HG03097 (cell line): ENCODE data around the gene CACYBP.

Source experiments
- ATAC-seq: cut with Tn5 transposase; IDR thresholded peaks from one replicate; pipeline ENCODE4 v1.9.1; 2021; ENCODE audit not compliant: unreplicated experiment, low FRiP score

Gene CACYBP

DNA sequence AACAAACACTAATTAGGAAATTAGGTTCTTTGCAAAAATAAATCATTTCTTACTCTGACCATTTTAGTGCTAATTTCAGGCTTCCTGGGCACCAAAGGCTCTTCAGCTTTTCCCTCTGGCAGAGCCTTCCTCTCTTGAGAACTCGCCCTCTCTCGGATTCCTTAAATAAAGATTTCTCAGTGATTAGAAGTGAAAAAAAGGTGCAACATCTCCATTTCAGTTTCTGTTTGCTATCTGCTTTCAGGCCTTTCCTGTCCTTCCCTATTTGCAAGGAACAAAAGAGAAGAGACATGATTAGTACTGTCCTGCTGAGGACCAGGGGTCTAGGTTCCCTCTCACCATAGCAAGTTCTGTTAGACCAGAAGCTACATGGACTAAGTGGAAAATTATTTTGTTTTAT lies 27.8 kb upstream of the CACYBP start:
- no peak for ATAC-seq

DNA sequence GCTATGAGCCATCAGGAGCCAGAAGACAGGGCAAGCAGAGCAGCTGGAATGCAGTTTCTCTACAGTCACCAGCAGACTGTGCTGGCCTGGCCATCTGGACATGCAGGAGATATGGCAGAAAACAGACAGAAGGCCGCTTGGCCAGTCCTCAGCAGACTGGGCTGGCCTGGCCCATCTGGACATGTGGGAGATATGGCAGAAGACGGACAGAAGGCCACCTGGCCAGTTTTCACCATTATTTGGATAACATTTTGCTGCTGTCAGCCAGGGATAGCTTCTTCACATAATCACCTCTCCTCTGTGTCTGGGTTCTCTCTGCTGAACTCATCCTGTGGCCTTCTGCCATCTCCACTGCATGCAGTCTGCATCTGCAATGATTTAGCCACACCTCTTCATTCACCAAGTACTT lies 25.0 kb upstream of the CACYBP start:
- no peak for ATAC-seq

DNA sequence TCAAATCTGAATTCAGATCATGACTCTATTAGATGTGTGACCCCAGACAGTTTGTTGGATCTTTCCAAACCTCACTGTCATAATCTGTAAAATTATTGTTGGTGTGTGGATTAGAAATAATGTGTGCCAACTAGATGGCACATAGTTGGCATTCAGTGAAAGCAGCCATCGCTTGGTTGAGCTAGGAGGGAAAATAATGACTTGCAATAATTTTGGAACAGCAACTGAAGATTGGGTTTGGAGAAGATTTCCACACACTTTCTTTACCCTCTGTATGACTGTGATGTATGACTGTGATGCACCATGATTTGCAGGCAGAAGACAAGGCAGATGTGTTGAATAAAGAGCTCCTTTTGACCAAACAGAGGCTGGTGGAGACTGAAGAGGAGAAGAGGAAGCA lies 24.0 kb upstream of the CACYBP start:
- ATAC-seq, result no peak

DNA sequence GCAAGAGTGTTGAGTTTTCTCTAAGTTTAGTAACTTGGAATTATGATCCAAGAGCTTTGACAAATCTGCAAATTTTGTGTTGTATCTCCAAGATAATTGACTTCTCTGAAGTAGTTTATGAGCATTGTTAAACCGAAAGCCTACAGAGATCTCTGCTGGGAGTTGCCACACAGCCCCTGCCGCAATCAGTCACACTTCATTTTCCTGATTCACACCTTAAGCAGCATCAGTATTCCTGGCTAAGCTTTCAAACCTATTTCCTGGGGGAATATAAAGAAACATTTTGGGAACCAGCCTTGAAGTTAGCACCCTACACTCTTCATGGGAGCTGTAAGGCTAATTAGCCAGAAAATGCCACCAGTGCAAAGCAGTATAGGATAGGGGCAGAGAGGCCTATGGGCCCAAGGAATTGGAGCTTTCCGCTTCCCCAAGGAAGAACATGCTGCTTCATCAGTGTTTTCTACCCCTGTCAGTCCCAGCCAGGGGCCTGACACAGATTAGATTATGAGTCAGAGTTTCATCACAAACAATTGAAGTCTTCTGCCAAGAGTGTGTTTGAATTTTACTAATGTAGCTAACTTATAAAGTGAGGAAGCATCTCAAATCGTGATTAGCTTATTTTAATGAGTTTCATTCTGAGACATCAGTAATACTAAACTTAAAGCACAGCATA lies 23.2 kb upstream of the CACYBP start:
- no peak for ATAC-seq

DNA sequence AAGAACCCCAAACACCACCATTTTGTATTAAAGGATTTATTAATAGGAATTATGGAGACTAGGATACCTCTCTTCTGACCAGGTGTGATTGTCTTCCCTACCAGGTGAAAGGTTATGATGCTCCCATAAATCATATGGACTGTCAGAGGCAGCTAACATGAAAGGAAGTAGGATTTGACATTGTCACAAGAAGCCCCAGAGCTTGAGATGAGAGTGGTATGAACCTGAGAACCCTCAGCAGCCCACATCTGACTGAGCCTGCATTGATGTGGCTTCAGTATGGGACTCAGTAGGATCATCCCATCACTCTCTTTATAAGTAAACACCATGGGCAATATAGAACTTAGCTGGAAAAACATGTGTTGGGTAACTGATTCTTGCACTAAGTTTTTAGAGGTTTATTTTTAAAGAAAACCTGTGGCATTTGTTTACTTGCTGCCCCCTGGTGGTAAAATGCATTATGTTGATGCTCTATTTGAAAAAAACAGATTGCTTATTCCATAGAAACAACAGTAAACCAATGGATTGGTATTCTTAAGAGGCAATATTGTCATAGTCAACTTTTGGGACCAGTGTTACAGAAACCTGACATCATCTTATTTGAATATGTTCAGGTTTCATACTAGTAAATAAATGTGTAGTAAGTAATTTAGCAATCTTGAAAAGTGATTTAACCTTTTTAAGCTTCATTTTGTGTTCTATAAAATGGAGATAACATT lies 16.6 kb upstream of the CACYBP start:
- ATAC-seq, result no peak

DNA sequence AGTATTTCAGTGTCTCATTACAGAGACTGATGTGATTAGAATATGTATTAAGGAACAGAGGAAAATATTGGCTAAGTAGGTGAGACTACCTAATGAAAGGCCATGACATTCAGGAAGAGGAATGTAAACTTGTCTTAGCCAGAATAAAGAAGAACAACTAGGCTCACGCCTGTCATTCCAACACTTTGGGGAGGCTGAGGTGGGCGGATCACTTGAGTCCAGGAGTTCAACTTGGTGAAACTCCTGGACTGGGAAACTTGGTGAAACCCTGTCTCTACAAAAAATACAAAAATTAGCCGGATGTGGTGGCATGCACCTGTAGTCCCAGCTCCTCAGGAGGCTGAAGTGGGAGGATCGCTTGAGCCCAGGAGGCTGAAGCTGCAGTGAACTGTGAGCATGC lies 14.8 kb upstream of the CACYBP start:
- no peak for ATAC-seq

DNA sequence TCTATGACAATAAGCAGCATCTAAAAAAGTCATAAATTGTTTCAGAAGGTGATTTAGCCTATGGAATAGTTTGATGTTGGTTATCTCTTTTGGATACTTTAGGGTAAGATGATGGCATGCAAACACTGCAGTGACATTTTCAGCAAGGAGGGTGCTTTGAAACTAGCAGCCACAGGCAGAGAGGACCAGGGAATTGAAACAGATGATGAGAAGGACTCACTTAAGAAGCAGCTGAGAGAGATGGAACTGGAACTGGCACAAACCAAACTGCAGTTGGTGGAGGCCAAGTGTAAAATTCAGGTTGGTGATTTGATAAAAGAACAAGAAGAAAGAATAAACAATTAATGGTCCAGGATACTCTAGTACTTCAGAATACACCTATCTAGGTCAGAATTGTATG lies 11.2 kb upstream of the CACYBP start:
- no peak for ATAC-seq

DNA sequence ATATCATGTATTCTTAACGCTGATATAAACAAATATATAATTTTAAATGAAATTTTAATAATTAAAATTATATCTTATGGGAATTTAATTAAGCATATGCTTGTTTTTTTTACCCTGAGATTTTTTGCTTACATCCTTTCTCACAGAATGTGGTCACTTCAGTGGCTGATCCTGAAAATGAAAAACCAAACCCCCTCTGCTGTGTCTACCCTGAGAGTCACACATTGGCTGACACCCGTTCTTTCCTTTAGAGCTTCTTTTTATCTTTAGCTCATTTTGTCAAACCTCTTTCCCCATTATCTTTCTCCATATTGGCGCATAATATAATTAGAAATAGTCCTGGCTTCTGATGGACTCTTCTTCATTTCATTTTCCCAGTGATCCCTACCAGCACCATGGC lies 10.8 kb upstream of the CACYBP start:
- ATAC-seq, result no peak

DNA sequence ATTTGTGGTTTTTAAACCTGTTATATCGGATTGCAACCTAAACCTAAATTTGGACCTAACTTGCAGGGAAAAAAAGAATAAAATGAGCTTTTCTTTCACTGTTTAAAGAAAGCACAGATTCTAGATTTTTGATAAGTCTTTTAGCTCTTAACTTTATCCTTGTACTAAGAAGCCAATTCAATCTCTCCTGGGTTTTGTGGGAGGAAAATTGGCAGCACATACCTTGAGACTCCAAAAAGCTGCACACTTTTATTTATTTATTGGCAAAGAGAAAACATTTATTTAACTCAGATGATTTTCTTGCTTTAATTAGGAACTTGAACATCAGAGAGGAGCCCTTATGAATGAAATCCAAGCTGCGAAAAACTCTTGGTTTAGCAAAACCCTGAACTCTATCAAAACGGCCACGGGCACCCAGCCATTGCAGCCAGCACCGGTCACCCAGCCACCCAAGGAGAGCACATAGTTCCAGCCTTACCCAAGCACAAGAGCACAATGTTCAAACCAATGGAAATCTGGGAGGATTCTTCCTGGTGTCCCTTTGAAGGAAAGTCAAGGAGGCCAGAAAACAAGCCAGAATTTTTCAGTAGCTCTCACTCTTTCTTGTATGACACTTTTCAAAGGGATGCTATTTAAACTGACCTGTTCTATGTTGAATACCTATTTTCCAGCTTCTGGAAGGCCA lies 10.1 kb upstream of the CACYBP start:
- no peak for ATAC-seq

DNA sequence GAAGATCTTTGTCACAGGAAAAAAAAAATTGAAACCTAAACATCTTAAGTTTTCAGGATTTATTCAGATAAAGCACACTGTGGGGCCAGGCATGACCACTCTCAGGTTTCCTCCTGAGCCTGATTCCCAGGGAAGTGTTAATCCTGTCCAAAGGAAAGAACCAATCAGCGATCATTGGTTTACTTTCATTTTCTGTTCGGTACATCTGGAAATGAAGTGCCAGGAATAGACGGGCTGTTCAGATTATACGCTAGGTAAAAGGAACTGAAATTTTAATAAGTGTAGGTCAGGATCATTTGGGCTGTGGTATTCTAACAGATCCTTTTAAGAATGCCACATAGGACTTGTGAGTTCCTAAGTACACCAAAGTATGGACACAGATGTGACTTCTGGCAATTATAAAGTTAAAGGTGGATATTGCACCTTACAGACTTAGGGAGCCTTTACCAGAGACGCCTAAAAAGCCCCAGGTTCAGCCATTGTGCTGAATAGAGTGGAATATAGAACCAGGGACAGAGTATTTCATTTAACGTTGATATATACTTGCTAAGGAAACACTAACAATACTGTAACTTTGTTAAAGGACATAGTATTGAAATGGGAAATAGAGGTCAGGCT lies 9.3 kb upstream of the CACYBP start:
- ATAC-seq, result no peak

DNA sequence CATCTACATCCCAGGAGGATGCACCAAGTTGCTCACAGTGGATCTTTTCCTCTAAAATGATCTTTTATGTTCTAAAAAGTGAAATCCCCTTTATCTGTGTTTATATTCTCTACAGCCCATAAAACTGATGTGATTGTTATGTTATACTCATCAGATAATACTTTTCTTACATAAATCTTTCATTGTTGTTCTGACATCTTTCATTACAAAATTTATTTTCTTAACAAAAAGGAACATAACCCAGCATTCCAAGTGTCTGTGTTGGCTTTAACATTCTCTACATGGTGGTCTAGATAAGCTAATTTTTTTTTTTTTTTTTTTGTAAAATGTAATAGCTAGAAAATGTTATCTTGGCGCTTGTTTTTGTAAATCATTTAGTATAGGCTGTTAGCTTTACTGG lies 8.3 kb upstream of the CACYBP start:
- ATAC-seq, result no peak

DNA sequence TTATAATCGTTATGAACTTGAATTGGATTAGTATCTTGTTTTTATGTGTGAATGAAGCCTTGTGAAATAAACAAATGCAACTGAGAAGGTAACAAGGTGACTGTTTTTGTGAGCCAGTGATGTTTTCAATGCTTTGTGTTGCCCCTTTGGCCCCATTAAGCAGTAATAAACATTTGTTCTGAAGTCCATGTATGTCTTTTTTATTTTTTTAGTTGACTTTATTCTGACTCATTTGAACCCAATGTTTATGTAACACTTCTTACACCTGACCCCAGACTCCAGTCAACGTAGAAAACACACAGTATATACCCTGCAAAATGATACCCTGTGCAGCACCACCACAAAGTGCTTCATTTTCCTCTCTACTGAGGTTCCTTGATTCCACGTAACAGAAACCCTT lies 4.6 kb upstream of the CACYBP start:
- no peak for ATAC-seq

DNA sequence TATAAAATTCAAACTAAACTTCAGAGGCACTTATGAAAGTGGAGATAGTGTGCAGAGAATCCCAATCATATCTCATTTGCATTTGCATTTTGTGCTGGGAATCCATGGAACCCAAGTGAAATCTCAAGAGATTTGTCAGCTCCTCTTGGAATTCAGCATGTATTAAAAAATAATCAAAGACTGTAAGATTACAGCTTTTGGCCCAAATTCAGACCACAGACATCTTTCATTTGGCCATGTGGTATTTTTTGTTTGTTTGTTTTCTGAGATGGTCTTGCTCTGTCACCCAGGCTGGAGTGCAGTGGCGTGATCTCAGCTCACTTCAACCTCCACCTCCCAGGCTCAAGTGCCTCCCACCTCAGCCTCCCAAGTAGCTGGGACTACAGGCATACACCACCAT lies 3.8 kb upstream of the CACYBP start:
- ATAC-seq, result no peak

DNA sequence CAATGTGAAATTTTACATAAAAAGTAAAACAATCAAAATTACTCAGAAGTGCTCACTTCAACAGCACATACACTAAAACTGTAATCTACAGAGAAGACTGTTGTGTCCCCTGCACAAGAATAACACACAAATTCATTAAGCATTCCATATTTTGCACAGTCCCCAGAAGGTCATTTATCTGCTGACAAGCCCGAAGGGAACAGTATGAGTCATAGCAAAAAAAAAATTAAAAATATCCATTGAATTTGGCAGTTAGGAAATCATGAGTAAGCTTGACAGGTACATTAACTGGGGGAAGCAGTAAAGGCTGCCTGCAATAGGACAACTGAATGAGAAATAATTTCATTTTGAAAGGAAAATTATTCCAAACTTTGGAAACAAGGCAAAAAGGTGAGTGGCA lies 3.3 kb upstream of the CACYBP start:
- ATAC-seq, result no peak

DNA sequence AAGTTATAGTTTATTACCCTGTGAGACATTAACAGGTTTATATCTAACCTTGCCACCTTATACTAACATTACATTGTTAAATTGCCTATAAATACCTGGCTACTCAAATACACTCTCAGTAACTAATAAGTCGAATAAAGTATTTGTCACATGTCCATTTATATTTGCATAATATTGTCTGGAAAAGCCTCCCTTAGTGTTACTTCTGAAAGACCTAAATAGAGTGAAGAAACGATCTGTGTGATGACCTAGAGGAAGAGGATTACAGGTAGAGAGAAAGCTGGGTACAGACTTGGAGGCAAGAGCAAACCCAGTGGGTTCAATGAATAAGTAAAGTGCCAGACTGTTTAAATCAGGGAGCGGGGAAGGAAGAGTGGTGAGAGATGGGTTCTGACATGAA lies 2.7 kb upstream of the CACYBP start:
- no peak for ATAC-seq

DNA sequence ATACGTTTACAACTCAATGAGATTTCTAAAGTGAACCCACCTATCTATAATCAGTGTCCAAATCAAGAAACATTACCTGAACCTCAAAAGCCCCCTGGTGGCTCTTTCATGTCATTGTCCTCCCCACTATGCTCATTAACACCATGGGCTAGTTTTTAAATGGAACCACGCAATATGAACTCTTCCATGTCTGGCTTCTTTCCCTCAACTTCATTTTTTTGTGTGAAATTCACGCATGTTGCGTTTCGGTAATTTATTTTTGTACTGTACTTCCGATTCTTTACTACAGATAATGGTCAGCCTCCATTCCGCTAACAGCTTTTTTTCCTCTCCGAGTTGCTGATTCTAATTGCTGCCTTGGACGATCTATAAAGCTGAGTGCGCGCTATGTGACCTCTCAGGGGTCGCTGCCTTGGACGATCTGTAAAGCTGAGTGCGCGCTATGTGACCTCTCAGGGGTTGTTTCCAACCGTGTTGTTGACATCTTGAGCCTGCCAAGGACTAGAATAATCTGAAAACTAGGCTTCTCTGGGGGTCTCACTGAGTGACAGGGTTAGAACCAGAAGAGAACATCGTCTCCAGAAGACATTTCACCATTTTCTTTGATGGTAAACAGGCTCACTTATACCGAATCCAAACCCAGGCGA lies 1.1 kb upstream of the CACYBP start:
- peak; percentile 23 for ATAC-seq

DNA sequence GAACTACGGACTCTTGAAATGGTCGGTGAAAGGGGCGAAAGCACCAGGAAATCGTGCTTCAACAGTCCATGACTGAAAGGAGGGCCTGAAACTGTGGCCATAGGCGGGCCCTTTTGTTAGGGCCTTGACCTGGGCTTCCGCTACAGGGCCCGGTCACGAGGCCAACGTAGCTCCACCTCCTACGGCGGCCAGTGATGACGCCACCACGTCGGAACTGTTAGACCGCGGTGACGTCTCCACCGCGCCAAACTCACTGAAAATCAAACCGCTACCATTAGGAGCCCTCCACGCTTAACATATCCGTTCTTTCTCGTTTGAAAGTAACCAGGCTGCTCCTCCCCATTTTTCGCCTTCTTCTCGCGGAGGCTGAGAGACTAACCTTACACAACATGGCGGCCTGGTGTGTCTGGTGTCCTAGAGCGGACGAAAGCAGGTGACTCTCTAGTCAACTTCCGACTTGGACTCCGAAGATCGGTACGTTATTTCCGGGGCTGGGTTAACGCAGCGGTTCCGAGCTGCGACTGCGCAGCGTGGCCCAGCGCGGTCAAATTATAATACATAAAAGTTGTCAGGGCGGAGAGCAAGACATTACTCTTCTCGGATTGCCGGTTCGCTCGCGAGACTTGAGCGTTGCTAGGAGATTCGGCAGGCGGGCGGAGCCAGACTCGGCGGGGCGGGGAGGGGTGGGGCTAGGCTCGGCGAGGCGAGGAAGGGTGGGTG lies 371 bp upstream of the CACYBP start:
- ATAC-seq, result peak; percentile 80

DNA sequence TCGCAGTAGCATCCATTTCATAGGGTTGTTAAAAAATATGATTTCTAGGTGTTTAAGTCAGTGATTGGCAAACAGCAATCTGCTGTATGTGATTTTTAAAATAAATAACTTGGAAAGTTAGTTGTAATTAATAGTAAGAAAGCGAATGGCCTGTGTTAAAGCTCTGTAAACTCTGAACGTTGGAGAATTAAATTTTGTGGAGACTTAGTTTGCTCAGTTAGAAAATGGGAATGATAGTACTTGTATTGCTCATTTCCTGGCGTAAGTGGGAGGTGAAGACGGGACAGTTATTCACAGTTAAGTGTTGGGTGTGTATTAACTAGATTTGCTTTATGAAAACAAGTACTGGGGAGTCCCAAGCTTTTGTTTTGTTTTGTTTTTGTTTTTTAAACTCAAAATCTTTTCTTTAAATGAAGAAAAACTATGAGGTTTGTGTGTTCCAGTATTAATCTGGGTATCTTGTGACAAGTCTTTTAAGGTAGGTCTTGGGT lies 995 bp downstream of the CACYBP start:
- no peak for ATAC-seq

DNA sequence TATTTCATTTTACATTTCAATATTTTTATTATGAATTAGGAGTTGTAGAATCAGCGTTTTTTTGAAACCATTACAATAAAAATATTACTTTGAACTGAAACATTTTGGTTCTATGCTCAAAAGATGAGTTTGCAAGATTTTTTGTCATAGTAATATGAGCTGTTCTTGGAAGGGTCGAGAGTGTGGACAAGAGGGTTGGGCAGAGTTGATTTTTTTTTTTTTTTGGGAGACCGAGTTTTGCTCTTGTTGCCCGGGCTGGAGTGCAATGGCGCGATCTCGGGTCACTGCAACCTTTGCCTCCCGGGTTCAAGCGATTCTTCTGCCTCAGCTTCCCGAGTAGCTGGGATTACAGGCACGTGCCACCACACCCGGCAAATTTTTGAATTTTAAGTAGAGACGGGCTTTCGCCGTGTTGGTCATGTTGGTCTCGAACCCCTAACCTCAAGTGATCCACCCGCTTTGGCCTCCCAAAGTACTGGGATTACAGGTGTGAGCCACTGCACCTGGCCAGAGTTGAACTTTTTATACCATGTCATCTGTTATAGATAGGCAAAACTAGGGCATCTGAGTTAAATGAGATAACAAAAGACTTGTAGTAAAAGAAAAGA lies 3.3 kb downstream of the CACYBP start:
- ATAC-seq, result no peak

DNA sequence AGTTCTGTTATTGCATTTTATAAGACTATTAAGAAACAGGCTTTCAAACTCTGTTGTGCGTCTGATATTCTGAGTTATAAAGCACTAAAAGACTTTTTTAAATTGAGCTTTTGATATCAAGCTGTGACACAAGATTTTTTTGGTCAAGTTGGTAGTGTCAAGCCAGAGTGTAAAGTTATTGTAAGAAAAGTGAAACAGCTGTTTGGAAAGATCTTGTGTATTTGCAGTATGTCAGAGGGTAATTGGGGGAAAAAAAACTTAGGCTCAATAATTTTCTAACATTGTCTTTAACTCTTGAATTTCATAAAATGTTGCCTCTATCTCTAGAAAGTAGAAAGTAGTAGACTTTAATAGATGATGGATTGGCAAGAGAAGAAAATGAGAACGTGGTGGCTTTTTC lies 3.8 kb downstream of the CACYBP start:
- no peak for ATAC-seq
